ENCODE measurements around the gene CCDC50. TPM values are rescaled to one million over a fixed set of nuclear protein-coding genes. Genes with fewer than 3 reads are reported as not detected.

CCDC50 gene
- total RNA-seq, 4 donors from 2014 or later = 137 to 221 (median 160) TPM

GRCh38 chr3:191302451-191302850 lies 26.7 kb upstream of the CCDC50 start:
- TF ChIP-seq CTCF (IDR thresholded peaks at IDR 0.05; ENCODE audit: low read depth) = no peak

DNA sequence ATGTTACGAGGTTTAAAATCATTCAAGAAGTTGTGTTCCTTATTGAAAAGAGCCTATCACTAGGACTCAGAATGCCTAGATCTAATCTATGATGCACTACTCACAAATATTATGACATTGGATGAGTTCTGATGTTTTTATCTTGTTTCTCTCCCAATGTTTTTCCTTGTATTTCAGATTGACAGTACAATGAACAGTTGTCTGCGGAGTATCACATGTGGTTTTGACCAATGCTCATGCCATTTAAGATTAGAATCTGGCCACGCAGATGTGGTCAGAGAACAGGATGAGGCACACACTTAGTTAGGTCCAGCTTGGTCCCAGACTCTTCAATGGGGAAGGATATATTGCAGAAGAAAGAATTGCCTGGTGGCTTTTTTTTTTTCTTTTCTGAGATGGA lies 25.6 kb upstream of the CCDC50 start:
- no peak for TF ChIP-seq CTCF (IDR thresholded peaks at IDR 0.05; ENCODE audit: low read depth)

DNA sequence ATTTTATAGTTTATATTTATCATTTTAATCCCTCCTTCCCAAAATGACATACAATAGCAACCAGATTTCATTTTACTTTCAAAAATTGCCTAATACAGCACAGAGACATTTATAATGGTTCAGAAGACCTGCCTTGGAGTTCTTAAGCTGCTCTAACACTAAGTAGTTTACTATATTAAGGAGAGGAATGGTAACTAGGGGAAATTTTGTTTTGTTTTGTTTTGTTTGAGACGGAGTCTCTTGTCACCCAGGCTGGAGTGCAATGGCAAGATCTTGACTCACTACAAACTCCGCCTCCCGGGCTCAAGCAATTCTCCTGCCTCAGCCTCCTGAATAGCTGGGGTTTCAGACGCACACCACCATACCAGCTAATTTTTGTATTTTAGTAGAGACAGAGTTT lies 22.8 kb upstream of the CCDC50 start:
- no peak for TF ChIP-seq CTCF (IDR thresholded peaks at IDR 0.05; ENCODE audit: low read depth)

DNA sequence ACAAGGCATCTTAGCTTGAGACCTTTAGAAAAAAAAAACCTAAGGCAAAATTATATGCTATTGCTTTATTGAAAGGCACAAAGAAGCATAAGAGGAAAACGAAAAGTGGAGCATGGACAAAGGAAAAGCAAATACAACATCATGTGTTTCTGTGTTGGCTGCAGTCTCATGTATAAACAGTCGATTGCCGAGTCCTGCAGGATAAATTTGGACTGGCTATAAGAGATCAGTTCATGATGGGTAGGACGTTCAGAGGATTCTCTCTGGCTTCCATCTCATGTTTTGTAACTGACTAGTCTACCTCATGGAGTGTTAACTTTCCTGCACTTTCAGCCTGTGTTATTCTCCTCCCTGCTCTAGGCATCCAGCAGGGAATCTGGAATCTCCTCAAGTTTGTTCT lies 21.9 kb upstream of the CCDC50 start:
- no peak for TF ChIP-seq CTCF (IDR thresholded peaks at IDR 0.05; ENCODE audit: low read depth)

DNA sequence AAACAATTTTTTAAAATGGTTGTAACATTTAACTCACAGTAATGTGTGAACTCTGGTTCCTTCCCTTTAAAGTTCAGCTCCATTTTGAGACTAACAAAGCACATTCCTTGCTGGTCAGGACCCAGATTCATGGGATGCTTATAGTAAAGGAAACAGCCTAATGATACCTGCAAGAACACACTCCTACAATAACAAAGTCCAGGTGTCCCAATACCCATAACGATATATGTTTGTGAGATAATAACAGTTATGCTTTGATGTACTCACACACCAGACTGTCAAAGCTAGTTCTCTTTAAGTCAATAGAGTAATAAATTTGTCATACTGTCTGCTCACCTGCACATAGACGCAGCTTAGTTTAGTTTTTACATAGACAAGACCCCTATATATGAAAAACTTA lies 15.9 kb upstream of the CCDC50 start:
- TF ChIP-seq CTCF (IDR thresholded peaks at IDR 0.05; ENCODE audit: low read depth) = no peak

DNA sequence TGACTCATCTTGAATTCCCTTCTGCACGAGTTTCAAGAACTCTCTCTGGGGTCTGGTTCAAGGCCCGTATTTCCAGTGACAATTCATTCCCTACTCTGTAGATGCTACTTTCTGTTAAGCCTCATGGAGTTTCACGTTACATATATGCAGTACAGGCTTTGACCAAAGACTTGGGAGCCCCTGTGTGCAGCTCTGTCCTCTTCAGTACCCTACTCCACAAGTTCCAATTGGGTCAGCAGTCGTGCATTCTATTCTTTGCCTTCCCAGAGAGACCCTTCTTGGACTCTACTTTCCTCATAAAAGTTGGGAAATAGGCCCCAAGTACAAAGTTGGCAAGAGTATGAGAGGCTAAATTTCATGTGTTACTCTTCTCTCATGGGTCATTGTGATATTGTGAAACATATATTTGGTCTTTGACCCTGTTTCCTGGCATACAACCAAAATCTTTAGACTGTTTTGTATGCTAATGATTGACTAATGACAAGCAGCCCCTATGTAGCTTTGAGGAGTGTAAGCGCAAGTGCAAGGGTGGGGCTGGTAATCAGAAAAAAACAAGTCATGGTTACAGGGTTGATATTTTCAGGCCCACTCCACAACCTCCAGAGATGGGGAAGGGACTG lies 15.0 kb upstream of the CCDC50 start:
- TF ChIP-seq CTCF (IDR thresholded peaks at IDR 0.05; ENCODE audit: low read depth) = no peak

DNA sequence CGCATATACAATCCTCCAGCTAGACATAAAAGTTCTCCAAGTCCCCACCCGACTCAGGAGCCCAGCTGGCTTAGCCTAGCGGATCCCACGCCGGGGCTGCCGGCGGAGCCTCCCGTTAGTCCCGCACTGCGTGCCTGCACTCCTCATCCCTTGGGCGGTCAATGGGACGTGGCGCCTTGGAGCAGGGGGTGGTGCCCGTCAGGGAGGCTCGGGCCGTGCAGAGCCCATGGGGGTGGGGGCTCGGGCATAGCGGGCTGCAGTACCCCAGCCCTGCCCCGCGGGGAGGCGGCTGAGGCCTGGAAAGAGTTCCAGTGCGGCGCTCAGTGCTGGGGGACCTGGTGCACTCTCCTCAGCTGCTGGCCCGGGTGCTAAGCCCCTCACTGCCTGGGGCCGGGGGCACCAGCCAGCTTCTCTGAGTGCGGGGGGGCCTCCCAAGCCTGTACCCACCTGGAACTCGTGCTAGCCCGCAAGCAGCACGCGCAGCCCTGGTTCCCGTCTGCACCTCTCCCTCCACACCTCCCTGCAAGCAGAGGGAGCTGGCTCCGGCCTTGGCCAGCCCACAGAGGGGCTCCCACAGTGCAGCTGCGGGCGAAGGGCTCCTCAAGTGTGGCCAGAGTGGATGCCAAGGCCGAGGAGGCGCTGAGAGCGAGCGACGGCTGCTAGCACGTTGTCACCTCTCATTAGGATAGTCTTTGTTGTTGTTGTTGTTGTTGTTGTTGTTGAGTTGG lies 12.2 kb upstream of the CCDC50 start:
- TF ChIP-seq CTCF (IDR thresholded peaks at IDR 0.05; ENCODE audit: low read depth) = no peak

Data from subcutaneous adipose tissue (tissue), 4 donors.